Osteoblast (primary cell): Measurements from ENCODE around the gene EXOC2. TPM values are rescaled to one million over a fixed set of nuclear protein-coding genes. Genes with fewer than 3 reads are reported as not detected.

Source experiments
- DNase-seq: peaks from one replicate; pipeline ENCODE4 v3.0.0; 2011; ENCODE audit warnings: low spot score, mixed read lengths; ENCODE audit not compliant: insufficient read length; ENCODE audit errors: missing footprints
- H2AFZ ChIP-seq: 2 replicates; pipeline ENCODE4 v1.6.0; 2011; ENCODE audit warnings: mild to moderate bottlenecking, low read length
- H3K27ac ChIP-seq: 2 replicates; pipeline ENCODE4 v1.5.1; 2011; ENCODE audit warnings: mild to moderate bottlenecking, low read depth, low read length, moderate library complexity
- H3K27me3 ChIP-seq: 2 replicates; pipeline ENCODE4 v1.6.0; 2012; ENCODE audit warnings: mild to moderate bottlenecking, control low read depth, inconsistent platforms, low read length, moderate library complexity; ENCODE audit not compliant: insufficient read depth
- H3K36me3 ChIP-seq: 2 replicates; pipeline ENCODE4 v1.5.1; 2011; ENCODE audit warnings: mild to moderate bottlenecking, low read length, control low read depth, moderate library complexity; ENCODE audit not compliant: insufficient read depth
- H3K4me1 ChIP-seq: 2 replicates; pipeline ENCODE4 v1.5.1; 2011; ENCODE audit warnings: mild to moderate bottlenecking, low read length, control low read depth, moderate library complexity; ENCODE audit not compliant: insufficient read depth
- H3K4me2 ChIP-seq: 2 replicates; pipeline ENCODE4 v1.6.0; 2011; ENCODE audit warnings: mild to moderate bottlenecking, low read length; ENCODE audit not compliant: insufficient read depth
- H3K4me3 ChIP-seq: fragments of 200-600 bp; sonication (generic); 3 replicates; pipeline ENCODE4 v1.5.1; 2012; ENCODE audit warnings: mild to moderate bottlenecking, low read length, inconsistent platforms; ENCODE audit not compliant: insufficient read depth
- H3K79me2 ChIP-seq: 2 replicates; pipeline ENCODE4 v1.6.0; 2012; ENCODE audit warnings: mild to moderate bottlenecking, low read length, control low read depth, inconsistent platforms; ENCODE audit not compliant: insufficient read depth
- H3K9me3 ChIP-seq: 2 replicates; pipeline ENCODE4 v1.5.1; 2011; ENCODE audit warnings: low read depth, low read length, control low read depth
- H4K20me1 ChIP-seq: 2 replicates; pipeline ENCODE4 v1.6.0; 2012; ENCODE audit warnings: mild to moderate bottlenecking, low read length, control low read depth; ENCODE audit not compliant: insufficient read depth
- total RNA-seq: library from RNA; depleted of rRNA; stranded (reverse); fragments of >200 nt; gene quantifications from 2 replicates; pipeline ENCODE4 v1.2.3, GENCODE V29; 2012
- TF ChIP-seq, protein P1 (sequence below): IDR thresholded peaks from 2 replicates; pipeline ENCODE4 v1.5.1; 2011; ENCODE audit warnings: mild to moderate bottlenecking, low read depth, low read length, moderate library complexity; ENCODE audit errors: extremely low read depth

Gene EXOC2
- total RNA-seq, 1 donor, result 19.5 TPM

GRCh38 chr6:628766-629165 is 64.2 kb downstream of the EXOC2 start:
- H3K4me1 ChIP-seq, result no peaks in the 10 kb centered on the region
- TF ChIP-seq, protein P1, sequence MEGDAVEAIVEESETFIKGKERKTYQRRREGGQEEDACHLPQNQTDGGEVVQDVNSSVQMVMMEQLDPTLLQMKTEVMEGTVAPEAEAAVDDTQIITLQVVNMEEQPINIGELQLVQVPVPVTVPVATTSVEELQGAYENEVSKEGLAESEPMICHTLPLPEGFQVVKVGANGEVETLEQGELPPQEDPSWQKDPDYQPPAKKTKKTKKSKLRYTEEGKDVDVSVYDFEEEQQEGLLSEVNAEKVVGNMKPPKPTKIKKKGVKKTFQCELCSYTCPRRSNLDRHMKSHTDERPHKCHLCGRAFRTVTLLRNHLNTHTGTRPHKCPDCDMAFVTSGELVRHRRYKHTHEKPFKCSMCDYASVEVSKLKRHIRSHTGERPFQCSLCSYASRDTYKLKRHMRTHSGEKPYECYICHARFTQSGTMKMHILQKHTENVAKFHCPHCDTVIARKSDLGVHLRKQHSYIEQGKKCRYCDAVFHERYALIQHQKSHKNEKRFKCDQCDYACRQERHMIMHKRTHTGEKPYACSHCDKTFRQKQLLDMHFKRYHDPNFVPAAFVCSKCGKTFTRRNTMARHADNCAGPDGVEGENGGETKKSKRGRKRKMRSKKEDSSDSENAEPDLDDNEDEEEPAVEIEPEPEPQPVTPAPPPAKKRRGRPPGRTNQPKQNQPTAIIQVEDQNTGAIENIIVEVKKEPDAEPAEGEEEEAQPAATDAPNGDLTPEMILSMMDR, result no peak
- H3K79me2 ChIP-seq, result no peaks in the 10 kb centered on the region
- no peak overlapping the region for H3K4me2 ChIP-seq
- H4K20me1 ChIP-seq, result no peaks in the 10 kb centered on the region
- H3K36me3 ChIP-seq, result no peaks in the 10 kb centered on the region
- no peak overlapping the region for H2AFZ ChIP-seq
- no peak for DNase-seq
- no peak overlapping the region for H3K4me3 ChIP-seq
- H3K27me3 ChIP-seq, result no peaks in the 10 kb centered on the region
- no peaks in the 10 kb centered on the region for H3K9me3 ChIP-seq
- no peak overlapping the region for H3K27ac ChIP-seq

DNA sequence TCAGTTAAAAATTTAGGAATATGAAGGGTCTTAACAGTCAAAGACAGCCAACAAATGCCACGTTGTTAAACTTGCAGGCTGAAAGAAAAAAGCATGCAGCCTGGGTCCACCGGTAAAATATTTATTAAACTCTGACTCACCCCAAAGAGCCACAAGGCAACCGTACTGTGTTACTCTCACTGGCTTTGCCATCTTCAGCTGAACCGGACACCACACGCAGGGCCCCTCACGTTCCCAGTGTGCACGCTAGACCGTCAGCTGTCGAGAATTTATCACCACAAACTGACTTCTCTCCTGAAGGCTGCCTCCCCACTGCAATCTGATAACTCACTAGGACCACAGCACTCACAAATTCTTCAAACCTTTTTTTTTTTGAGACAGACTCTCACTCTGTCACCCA is 66.7 kb downstream of the EXOC2 start:
- Histone ChIP-seq H4K20me1 (no peaks in the 10 kb centered on the region), H2AFZ (no peak overlapping the region), H3K36me3 (no peaks in the 10 kb centered on the region), H3K27ac (no peak overlapping the region), H3K27me3 (no peaks in the 10 kb centered on the region), H3K4me3 (no peak overlapping the region), H3K79me2 (no peaks in the 10 kb centered on the region), H3K4me1 (no peaks in the 10 kb centered on the region), H3K4me2 (no peak overlapping the region), H3K9me3 (no peaks in the 10 kb centered on the region)
- TF ChIP-seq, protein P1, result no peak
- DNase-seq, result no peak

GRCh38 chr6:624979-625378 is 68.0 kb downstream of the EXOC2 start:
- Histone ChIP-seq H3K9me3 (no peaks in the 10 kb centered on the region), H4K20me1 (no peaks in the 10 kb centered on the region), H3K4me1 (no peaks in the 10 kb centered on the region), H3K27me3 (no peaks in the 10 kb centered on the region), H3K4me3 (no peak overlapping the region), H3K4me2 (no peak overlapping the region), H3K79me2 (no peaks in the 10 kb centered on the region), H3K36me3 (no peaks in the 10 kb centered on the region), H3K27ac (no peak overlapping the region), H2AFZ (no peak overlapping the region)
- no peak for DNase-seq
- TF ChIP-seq, protein P1, result no peak

DNA sequence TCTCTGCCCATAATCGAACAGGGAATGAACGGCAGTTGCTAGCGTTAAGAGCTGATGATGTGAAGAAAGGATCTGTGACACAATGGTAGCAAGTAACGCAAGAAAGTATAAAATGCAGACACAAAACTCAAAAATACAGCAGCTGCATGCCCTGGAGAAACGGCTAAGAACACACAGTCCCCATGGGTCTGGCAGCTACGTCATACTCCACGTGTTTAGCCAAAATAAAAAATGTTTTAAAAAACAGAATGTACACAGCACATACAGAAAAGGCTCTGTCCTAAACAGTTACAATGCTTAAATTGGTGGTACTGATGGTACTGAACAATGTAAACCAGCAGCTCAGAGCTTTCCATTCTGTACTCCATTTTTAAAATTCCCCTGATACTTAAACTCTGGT is 70.5 kb downstream of the EXOC2 start:
- Histone ChIP-seq H3K4me3 (no peak overlapping the region), H3K36me3 (peaks cover 1% of the 10 kb centered on the region), H3K79me2 (no peaks in the 10 kb centered on the region)

More for the DNA sequence above, 70.5 kb downstream of the EXOC2 start:
- DNase-seq, result no peak
- TF ChIP-seq, protein P1, result no peak
- Histone ChIP-seq H3K27ac (no peak overlapping the region), H3K27me3 (no peaks in the 10 kb centered on the region), H2AFZ (no peak overlapping the region), H3K4me2 (no peak overlapping the region), H3K4me1 (no peaks in the 10 kb centered on the region), H4K20me1 (no peaks in the 10 kb centered on the region), H3K9me3 (no peaks in the 10 kb centered on the region)
